ENCODE results near the gene TTLL3. TPM values are rescaled to one million over a fixed set of nuclear protein-coding genes. Genes with fewer than 3 reads are reported as not detected.

The TTLL3 gene
- polyA plus RNA-seq, 3 donors: 1.1 to 196 (median 1.8) TPM

DNA sequence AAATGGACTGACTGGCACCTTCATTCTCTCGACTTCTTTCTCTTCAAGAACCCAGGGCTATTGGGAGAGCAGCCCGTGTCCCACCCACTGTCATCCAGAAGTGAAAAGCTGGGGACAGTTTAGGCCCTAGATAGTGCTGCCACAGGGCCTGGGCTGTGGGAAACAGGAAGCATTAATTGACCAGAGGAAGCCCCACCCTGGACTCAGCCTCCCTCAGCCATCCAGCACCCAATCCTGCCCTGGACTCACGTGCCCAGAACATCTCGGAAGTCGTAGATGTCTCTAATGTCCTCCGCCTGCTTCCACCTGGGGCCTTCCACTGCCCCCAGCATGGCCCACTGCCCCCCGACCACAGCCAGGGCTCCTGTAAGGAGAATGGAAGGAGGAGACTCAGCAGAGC, 42.6 kb upstream of the TTLL3 start:
- Histone ChIP-seq H4K20me1 (ENCODE audit: insufficient read depth, low read length) (peaks cover 9% of the 10 kb centered on the region), H3K79me2 (ENCODE audit: insufficient read depth, low read length) (peaks cover 18% of the 10 kb centered on the region), H3K4me3 (replicated peaks in 1 of 3; ENCODE audit: low read depth in 2 of 3, low read length in 3 of 3) (peak overlapping the region in 1 of 3 experiments; percentile 89), H2AFZ (ENCODE audit: insufficient read depth, low read depth, low read length, poor library complexity, severe bottlenecking) (peak overlapping the region; percentile 35), H3K27me3 (ENCODE audit: control insufficient read depth in 2 of 2, insufficient read depth in 2 of 2, low read length in 2 of 2) (no peaks in the 10 kb centered on the region), H3K4me1 (ENCODE audit: control insufficient read depth in 1 of 2, insufficient read depth in 2 of 2, low read length in 2 of 2) (peaks cover 44 to 51% of the 10 kb centered on the region in 2 donors), H3K27ac (ENCODE audit: low read depth in 1 of 2, low read length in 2 of 2) (peak overlapping the region; percentile 21 to 78), H3K9me3 (replicated peaks in 1 of 2; ENCODE audit: control insufficient read depth in 1 of 2, insufficient read depth in 1 of 2, low read length in 2 of 2) (no peaks in the 10 kb centered on the region), H3K36me3 (replicated peaks in 1 of 2; ENCODE audit: control insufficient read depth in 1 of 2, insufficient read depth in 2 of 2, low read length in 2 of 2) (peaks cover 19 to 37% of the 10 kb centered on the region in 2 donors), H3K4me2 (replicated peaks; ENCODE audit: extremely low read depth, low read length, poor library complexity, severe bottlenecking) (peak overlapping the region; percentile 96), H3K9ac (ENCODE audit: insufficient read depth, low read length, poor library complexity, severe bottlenecking) (peak overlapping the region; percentile 30)
- no CpG with 5 or more reads among the region's 7 CpGs for WGBS (ENCODE audit: insufficient coverage)
- peaks cover 54% of the 10 kb centered on the region for H3K4me1 Mint-ChIP-seq
- TF ChIP-seq CTCF (IDR thresholded peaks at IDR 0.05): no peak
- H3K36me3 Mint-ChIP-seq: peaks cover 28 to 48% of the 10 kb centered on the region in 2 donors
- DNase-seq: peak; percentile 56 to 61 (median 58)
- peaks cover 0 to 1% (median 0%) of the 10 kb centered on the region in 7 donors for H3K9me3 Mint-ChIP-seq
- peaks cover 0 to 16% (median 12%) of the 10 kb centered on the region in 3 donors for H3K27me3 Mint-ChIP-seq (ENCODE audit: low read depth in 3 of 3)
- intact Hi-C loops (cut with micrococcal nuclease): no loop called here
- peak overlapping the region; percentile 67 to 95 for H3K4me3 Mint-ChIP-seq
- H3K27ac Mint-ChIP-seq: peak overlapping the region; percentile 79 to 93 (median 89)

GRCh38 chr3:9768141-9768775, 41.8 kb upstream of the TTLL3 start:
- Histone ChIP-seq H3K4me1 (ENCODE audit: control insufficient read depth in 1 of 2, insufficient read depth in 2 of 2, low read length in 2 of 2) (peaks cover 44 to 51% of the 10 kb centered on the region in 2 donors), H4K20me1 (ENCODE audit: insufficient read depth, low read length) (peaks cover 6% of the 10 kb centered on the region), H3K79me2 (ENCODE audit: insufficient read depth, low read length) (peaks cover 18% of the 10 kb centered on the region), H3K36me3 (replicated peaks in 1 of 2; ENCODE audit: control insufficient read depth in 1 of 2, insufficient read depth in 2 of 2, low read length in 2 of 2) (peaks cover 14 to 29% of the 10 kb centered on the region in 2 donors), H3K27ac (ENCODE audit: low read depth in 1 of 2, low read length in 2 of 2) (peak overlapping the region in 1 of 2 donors; percentile 80), H3K27me3 (ENCODE audit: control insufficient read depth in 2 of 2, insufficient read depth in 2 of 2, low read length in 2 of 2) (no peaks in the 10 kb centered on the region), H3K4me3 (replicated peaks in 1 of 3; ENCODE audit: low read depth in 2 of 3, low read length in 3 of 3) (peak overlapping the region in 2 of 3 experiments; percentile 81 to 89), H3K9me3 (replicated peaks in 1 of 2; ENCODE audit: control insufficient read depth in 1 of 2, insufficient read depth in 1 of 2, low read length in 2 of 2) (no peaks in the 10 kb centered on the region), H2AFZ (ENCODE audit: insufficient read depth, low read depth, low read length, poor library complexity, severe bottlenecking) (no peak overlapping the region), H3K4me2 (replicated peaks; ENCODE audit: extremely low read depth, low read length, poor library complexity, severe bottlenecking) (peak overlapping the region; percentile 96), H3K9ac (ENCODE audit: insufficient read depth, low read length, poor library complexity, severe bottlenecking) (peak overlapping the region; percentile 83)
- TF ChIP-seq CTCF (IDR thresholded peaks at IDR 0.05): no peak
- WGBS (ENCODE audit: insufficient coverage): 100% methylated on average over 4 of the region's 6 CpGs
- H3K9me3 Mint-ChIP-seq: peaks cover 0 to 1% (median 0%) of the 10 kb centered on the region in 7 donors
- H3K4me3 Mint-ChIP-seq: peak overlapping the region; percentile 89 to 95
- H3K27ac Mint-ChIP-seq: peak overlapping the region in 4 of 7 donors; percentile 65 to 89 (median 88)
- peaks cover 22 to 40% of the 10 kb centered on the region in 2 donors for H3K36me3 Mint-ChIP-seq
- intact Hi-C loops (cut with micrococcal nuclease): no loop called here
- no peak for DNase-seq
- H3K27me3 Mint-ChIP-seq (ENCODE audit: low read depth in 3 of 3): peaks cover 0 to 16% (median 12%) of the 10 kb centered on the region in 3 donors
- H3K4me1 Mint-ChIP-seq: peaks cover 57% of the 10 kb centered on the region

Data from CD14-positive monocyte (primary cell).